H9 (cell line): ENCODE data around the gene TKFC. TPM values are rescaled to one million over a fixed set of nuclear protein-coding genes. Genes with fewer than 3 reads are reported as not detected.

Experiments
- DNase-seq: peaks from one replicate; pipeline ENCODE4 v3.0.0-alpha.2; 2017
- H2AFZ ChIP-seq: one replicate; pipeline ENCODE4 v1.6.1; 2013; ENCODE audit warnings: mild to moderate bottlenecking, low read length, control low read depth, moderate library complexity
- H2AK5ac ChIP-seq: 2 replicates; pipeline ENCODE4 v1.6.1; 2013; ENCODE audit warnings: low read length, control low read depth, mixed read lengths; ENCODE audit not compliant: insufficient read length
- H2BK120ac ChIP-seq: one replicate; pipeline ENCODE4 v1.6.1; 2013; ENCODE audit warnings: low read depth, mild to moderate bottlenecking, low read length, control low read depth, inconsistent platforms; ENCODE audit not compliant: poor library complexity, severe bottlenecking
- H2BK12ac ChIP-seq: 2 replicates; pipeline ENCODE4 v1.6.1; 2013; ENCODE audit warnings: low read length, control low read depth, mixed read lengths, low read depth; ENCODE audit not compliant: insufficient read length
- H2BK15ac ChIP-seq: 2 replicates; pipeline ENCODE4 v1.6.1; 2013; ENCODE audit warnings: low read depth, low read length, control low read depth
- H2BK20ac ChIP-seq: one replicate; pipeline ENCODE4 v1.6.1; 2013; ENCODE audit warnings: low read depth, mild to moderate bottlenecking, low read length, control low read depth, inconsistent platforms; ENCODE audit not compliant: poor library complexity, severe bottlenecking
- H2BK5ac ChIP-seq: 2 replicates; pipeline ENCODE4 v1.6.1; 2013; ENCODE audit warnings: low read length, control low read depth, mixed read lengths; ENCODE audit not compliant: insufficient read length
- H3K14ac ChIP-seq: 2 replicates; pipeline ENCODE4 v1.6.1; 2013; ENCODE audit warnings: low read length, control low read depth; ENCODE audit not compliant: insufficient read depth
- H3K18ac ChIP-seq: 2 replicates; pipeline ENCODE4 v1.6.1; 2013; ENCODE audit warnings: low read depth, mild to moderate bottlenecking, mixed read lengths, low read length, control low read depth; ENCODE audit not compliant: insufficient read length
- H3K23ac ChIP-seq: 2 replicates; pipeline ENCODE4 v1.6.1; 2013; ENCODE audit warnings: low read length, control low read depth, mixed read lengths, low read depth; ENCODE audit not compliant: insufficient read length
- H3K23me2 ChIP-seq: 2 replicates; pipeline ENCODE4 v1.6.1; 2013; ENCODE audit warnings: low read depth, mild to moderate bottlenecking, mixed read lengths, low read length, control low read depth; ENCODE audit not compliant: insufficient read length, poor library complexity, severe bottlenecking
- H3K27ac ChIP-seq: 2 replicates; pipeline ENCODE4 v1.5.1; 2013; ENCODE audit warnings: low read length, control low read depth, mixed read lengths, low read depth; ENCODE audit not compliant: insufficient read length
- H3K27me3 ChIP-seq: 2 replicates; pipeline ENCODE4 v1.6.1; 2013; ENCODE audit warnings: low read length, control low read depth, inconsistent platforms; ENCODE audit not compliant: insufficient read depth
- H3K4ac ChIP-seq: 2 replicates; pipeline ENCODE4 v1.6.1; 2013; ENCODE audit warnings: low read depth, mild to moderate bottlenecking, control low read depth, inconsistent platforms, low read length, moderate library complexity
- H3K4me1 ChIP-seq: 2 replicates; pipeline ENCODE4 v1.6.1; 2013; ENCODE audit warnings: low read length, control low read depth, inconsistent platforms; ENCODE audit not compliant: insufficient read depth
- H3K4me2 ChIP-seq: 2 replicates; pipeline ENCODE4 v1.6.1; 2013; ENCODE audit warnings: low read length, control low read depth, mixed read lengths; ENCODE audit not compliant: insufficient read length, insufficient read depth
- H3K56ac ChIP-seq: 2 replicates; pipeline ENCODE4 v1.6.1; 2013; ENCODE audit warnings: low read depth, mild to moderate bottlenecking, mixed read lengths, low read length, control low read depth; ENCODE audit not compliant: insufficient read length
- H3K79me1 ChIP-seq: 2 replicates; pipeline ENCODE4 v1.6.1; 2013; ENCODE audit warnings: low read depth, mild to moderate bottlenecking, moderate library complexity, low read length, control low read depth, inconsistent platforms; ENCODE audit not compliant: insufficient read depth, poor library complexity, severe bottlenecking
- H3K79me2 ChIP-seq: 2 replicates; pipeline ENCODE4 v1.6.1; 2013; ENCODE audit warnings: low read length, control low read depth, inconsistent platforms; ENCODE audit not compliant: insufficient read depth
- H3K9ac ChIP-seq: 2 replicates; pipeline ENCODE4 v1.6.1; 2013; ENCODE audit warnings: low read length, control low read depth, mixed read lengths; ENCODE audit not compliant: insufficient read length; ENCODE audit errors: extremely low read depth
- H3K9me3 ChIP-seq: one replicate; pipeline ENCODE4 v1.6.1; 2013; ENCODE audit warnings: low read depth, low read length, inconsistent platforms; ENCODE audit not compliant: control insufficient read depth
- H3T11ph ChIP-seq: one replicate; pipeline ENCODE4 v1.6.1; 2013; ENCODE audit warnings: mild to moderate bottlenecking, low read length, control low read depth, inconsistent platforms
- H4K20me1 ChIP-seq: one replicate; pipeline ENCODE4 v1.6.1; 2013; ENCODE audit not compliant: control insufficient read depth, insufficient read length, insufficient read depth
- H4K5ac ChIP-seq: 2 replicates; pipeline ENCODE4 v1.6.1; 2013; ENCODE audit warnings: low read depth, mild to moderate bottlenecking, mixed read lengths, low read length, control low read depth; ENCODE audit not compliant: insufficient read length
- H4K8ac ChIP-seq: replicated peaks from 2 replicates; pipeline ENCODE4 v1.6.1; 2013; ENCODE audit warnings: low read length, control low read depth, mixed read lengths, low read depth; ENCODE audit not compliant: insufficient read length
- H4K91ac ChIP-seq: 2 replicates; pipeline ENCODE4 v1.6.1; 2013; ENCODE audit warnings: low read depth, mild to moderate bottlenecking, moderate library complexity, mixed read lengths, low read length, control low read depth; ENCODE audit not compliant: insufficient read length
- H3K27ac Mint-ChIP-seq, 3 experiments: 2 replicates in 2 of 3; 3 replicates in 1 of 3; pipeline ENCODE4 v1.8.0; 2020 to 2021; ENCODE audit warnings: mixed read lengths in 3 of 3, mild to moderate bottlenecking in 1 of 3, moderate library complexity in 1 of 3
- H3K27me3 Mint-ChIP-seq: 2 replicates; pipeline ENCODE4 v1.8.0; 2021; ENCODE audit warnings: low read depth, mild to moderate bottlenecking, moderate library complexity, mixed read lengths
- H3K36me3 Mint-ChIP-seq, 3 experiments: 2 replicates in 2 of 3; 3 replicates in 1 of 3; pipeline ENCODE4 v1.8.0; 2020 to 2021; ENCODE audit warnings: low read depth in 3 of 3, mixed read lengths in 3 of 3; ENCODE audit not compliant: insufficient read depth in 1 of 3
- H3K4me1 Mint-ChIP-seq, 2 experiments: 2 replicates each; pipeline ENCODE4 v1.8.0; 2020; ENCODE audit warnings: mixed read lengths in 2 of 2
- H3K4me3 Mint-ChIP-seq, 2 experiments: 2 replicates in 1 of 2; 3 replicates in 1 of 2; pipeline ENCODE4 v1.8.0; 2020 to 2021; ENCODE audit warnings: mild to moderate bottlenecking in 2 of 2, mixed read lengths in 2 of 2, moderate library complexity in 1 of 2
- H3K9me3 Mint-ChIP-seq, 2 experiments: 2 replicates in 1 of 2; 3 replicates in 1 of 2; pipeline ENCODE4 v1.8.0; 2020; ENCODE audit warnings: mild to moderate bottlenecking in 2 of 2, mixed read lengths in 2 of 2, moderate library complexity in 1 of 2
- CTCF ChIP-seq: fragments of 200-600 bp; sonication (generic); conservative IDR thresholded peaks from 3 replicates; pipeline ENCODE4 v1.8.0; 2021; ENCODE audit warnings: antibody characterized with exemption, mild to moderate bottlenecking
- WGBS: extraction: QIAGEN DNeasy Blood & Tissue Kit; methylation state at CpG from one replicate; pipeline ENCODE4 v1.1.7; 2013; ENCODE audit warnings: missing lambda C conversion rate, low lambda C conversion rate, mixed read lengths; ENCODE audit not compliant: insufficient read length; ENCODE audit errors: extremely low coverage; 5-methylcytosine and 5-hydroxymethylcytosine counted together
- total RNA-seq: library from RNA; stranded (reverse); gene quantifications from 2 replicates; pipeline ENCODE4 v1.2.1, GENCODE V29; 2021

TKFC gene
- total RNA-seq, 1 experiment from 2014 or later = 59.0 TPM

GRCh38 chr11:61352038-61352437 is 19.0 kb downstream of the TKFC start:
- Histone ChIP-seq H3K79me2 (no peaks in the 10 kb centered on the region), H2BK12ac (no peak overlapping the region), H2BK15ac (no peak overlapping the region), H4K20me1 (no peaks in the 10 kb centered on the region), H2BK120ac (no peak overlapping the region), H2BK20ac (no peak overlapping the region), H2AK5ac (no peak overlapping the region), H3K4me2 (no peak overlapping the region), H3K9ac (no peak overlapping the region), H4K8ac (no peak overlapping the region), H3K14ac (no peak overlapping the region), H3K9me3 (no peaks in the 10 kb centered on the region), H3K4me1 (no peaks in the 10 kb centered on the region), H3K56ac (no peak overlapping the region), H3K27me3 (no peaks in the 10 kb centered on the region), H3T11ph (no peak overlapping the region), H4K91ac (no peak overlapping the region), H3K79me1 (no peaks in the 10 kb centered on the region), H3K23me2 (no peaks in the 10 kb centered on the region), H3K27ac (no peak overlapping the region), H4K5ac (no peak overlapping the region), H2AFZ (no peak overlapping the region), H2BK5ac (no peak overlapping the region), H3K18ac (no peak overlapping the region), H3K4ac (no peak overlapping the region), H3K23ac (no peak overlapping the region)
- no peak for TF ChIP-seq CTCF
- H3K4me1 Mint-ChIP-seq = no peaks in the 10 kb centered on the region
- H3K9me3 Mint-ChIP-seq = no peaks in the 10 kb centered on the region
- DNase-seq = no peak
- no CpG with 5 or more reads among the region's 8 CpGs for WGBS
- H3K36me3 Mint-ChIP-seq = peaks cover 5 to 43% (median 22%) of the 10 kb centered on the region in 3 experiments
- H3K27me3 Mint-ChIP-seq = no peaks in the 10 kb centered on the region
- no peak overlapping the region for H3K27ac Mint-ChIP-seq
- H3K4me3 Mint-ChIP-seq = no peak overlapping the region
